ENCODE data around the gene SEC24C. TPM values are rescaled to one million over a fixed set of nuclear protein-coding genes. Genes with fewer than 3 reads are reported as not detected.
A peak's percentile ranks its signal among the peaks of the same experiment; 100 is the strongest.

The SEC24C gene
- total and polyA plus RNA-seq, 2 of the 4 experiments (the other 2 are of a cell fraction), result 74.2 to 88.9 TPM

DNA sequence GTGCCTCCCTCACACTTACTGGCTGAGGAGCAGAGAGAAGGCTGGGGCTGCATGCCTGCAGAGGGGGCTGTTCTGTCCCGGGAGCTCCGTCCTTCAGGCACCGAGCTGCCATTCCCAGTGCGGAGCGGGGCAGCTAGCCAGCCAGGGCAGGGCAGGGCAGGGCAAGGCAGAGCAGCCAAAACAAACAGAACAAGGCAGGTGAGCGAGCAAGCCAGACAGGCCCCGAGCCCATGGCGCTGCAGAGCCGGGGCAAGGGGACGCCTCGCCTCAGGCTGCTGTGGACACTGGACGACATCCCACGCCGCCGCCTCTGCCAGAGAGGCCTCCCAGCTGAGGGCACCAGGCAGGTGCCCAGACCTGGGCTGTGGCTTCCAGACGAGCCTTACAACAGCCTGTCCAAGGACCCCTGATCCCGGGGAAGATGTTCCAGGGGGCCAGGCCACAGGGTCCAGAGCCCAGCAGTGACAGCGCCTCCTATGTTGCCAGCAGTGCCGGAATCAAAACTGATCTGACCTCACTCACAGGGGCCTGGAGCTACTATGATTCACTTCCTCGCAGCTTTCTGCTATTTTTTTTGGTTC, 75.4 kb downstream of the SEC24C start:
- no peak overlapping the region for H3K9ac ChIP-seq (ENCODE audit: low read depth, low read length)
- ATAC-seq (ENCODE audit: low read depth) (no peak; the same call in 1 of the 2 replicates), DNase-seq (peak; percentile 23)
- H3K79me1 ChIP-seq (ENCODE audit: low read depth in 1 of 2, low read length in 2 of 2), result peaks cover 0 to 9% of the 10 kb centered on the region in 2 experiments; a peak in 1 of 4 replicates
- 0 out of 2 replicates have a peak overlapping the region, but pooled peaks have one; percentile 37 for H2AK5ac ChIP-seq (ENCODE audit: low read depth, low read length)
- no peak overlapping the region for H3K4me3 ChIP-seq (ENCODE audit: insufficient read depth, low read depth, low read length)
- H2BK120ac ChIP-seq (ENCODE audit: low read depth, low read length), result no peak overlapping the region; the same call in 1 of the 2 replicates
- H3K56ac ChIP-seq (ENCODE audit: extremely low read depth, insufficient read depth, low read length), result no peak overlapping the region
- H4K91ac ChIP-seq (ENCODE audit: insufficient read depth, low read depth, low read length), result no peak overlapping the region
- H2AK9ac ChIP-seq (replicated peaks; ENCODE audit: low read depth, low read length, poor library complexity), result peak overlapping the region; percentile 55
- H3K18ac ChIP-seq (ENCODE audit: low read depth, low read length), result no peak overlapping the region
- peak overlapping the region; percentile 23 for H2AFZ ChIP-seq (replicated peaks; ENCODE audit: low read length, poor library complexity)
- H3K4ac ChIP-seq (ENCODE audit: low read depth, low read length), result no peak overlapping the region
- ChIA-PET POLR2A (ENCODE audit: unreplicated experiment) (no interaction called here), CTCF (no interaction called here)
- H4K5ac ChIP-seq (ENCODE audit: low read depth, low read length), result no peak overlapping the region
- H3K9me1 ChIP-seq (ENCODE audit: insufficient read depth, low read length), result peaks cover 10% of the 10 kb centered on the region; the same call in 1 of the 2 replicates
- WGBS, 2 experiments (ENCODE audit: extremely low coverage in 2 of 2, insufficient read length in 1 of 2), result 86% methylated on average over 10 of the region's 20 CpGs; no CpG with 5 or more reads in 1 of the 2 experiments
- H3K4me2 ChIP-seq (ENCODE audit: low read depth, low read length), result no peak overlapping the region
- in situ Hi-C loops (cut with MboI; ENCODE audit: low sequenced_read_pairs), result no loop called here
- dilution Hi-C loops (cut with HindIII; ENCODE audit: low sequenced_read_pairs, unreplicated experiment), result no loop called here
- H2BK15ac ChIP-seq (ENCODE audit: low read depth, low read length), result no peak overlapping the region
- H2BK20ac ChIP-seq (ENCODE audit: low read depth, low read length), result no peak overlapping the region
- H3K23ac ChIP-seq (ENCODE audit: low read depth, low read length), result no peak overlapping the region
- intact Hi-C loops (cut with micrococcal nuclease), result no loop called here
- H3K27me3 ChIP-seq (ENCODE audit: control insufficient read depth, insufficient read depth, low read length), result no peaks in the 10 kb centered on the region
- TF ChIP-seq, protein P1, sequence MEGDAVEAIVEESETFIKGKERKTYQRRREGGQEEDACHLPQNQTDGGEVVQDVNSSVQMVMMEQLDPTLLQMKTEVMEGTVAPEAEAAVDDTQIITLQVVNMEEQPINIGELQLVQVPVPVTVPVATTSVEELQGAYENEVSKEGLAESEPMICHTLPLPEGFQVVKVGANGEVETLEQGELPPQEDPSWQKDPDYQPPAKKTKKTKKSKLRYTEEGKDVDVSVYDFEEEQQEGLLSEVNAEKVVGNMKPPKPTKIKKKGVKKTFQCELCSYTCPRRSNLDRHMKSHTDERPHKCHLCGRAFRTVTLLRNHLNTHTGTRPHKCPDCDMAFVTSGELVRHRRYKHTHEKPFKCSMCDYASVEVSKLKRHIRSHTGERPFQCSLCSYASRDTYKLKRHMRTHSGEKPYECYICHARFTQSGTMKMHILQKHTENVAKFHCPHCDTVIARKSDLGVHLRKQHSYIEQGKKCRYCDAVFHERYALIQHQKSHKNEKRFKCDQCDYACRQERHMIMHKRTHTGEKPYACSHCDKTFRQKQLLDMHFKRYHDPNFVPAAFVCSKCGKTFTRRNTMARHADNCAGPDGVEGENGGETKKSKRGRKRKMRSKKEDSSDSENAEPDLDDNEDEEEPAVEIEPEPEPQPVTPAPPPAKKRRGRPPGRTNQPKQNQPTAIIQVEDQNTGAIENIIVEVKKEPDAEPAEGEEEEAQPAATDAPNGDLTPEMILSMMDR (conservative IDR thresholded peaks at IDR 0.05; ENCODE audit: low read depth, low read length), result 0 out of 2 replicates have a peak, but pooled peaks have one; percentile 8
- TF ChIP-seq RAD21 (IDR thresholded peaks at IDR 0.05; ENCODE audit: low read length) (no peak), FOS (IDR thresholded peaks at IDR 0.05; ENCODE audit: low read depth, low read length) (no peak), RCOR1 (IDR thresholded peaks at IDR 0.05; ENCODE audit: insufficient replicate concordance, low read length) (no peak), NFE2L2 (IDR thresholded peaks at IDR 0.05; ENCODE audit: low read depth, low read length) (no peak), MXI1 (IDR thresholded peaks at IDR 0.05; ENCODE audit: borderline replicate concordance, low read depth, low read length) (no peak)
- TF ChIP-seq, protein P2, sequence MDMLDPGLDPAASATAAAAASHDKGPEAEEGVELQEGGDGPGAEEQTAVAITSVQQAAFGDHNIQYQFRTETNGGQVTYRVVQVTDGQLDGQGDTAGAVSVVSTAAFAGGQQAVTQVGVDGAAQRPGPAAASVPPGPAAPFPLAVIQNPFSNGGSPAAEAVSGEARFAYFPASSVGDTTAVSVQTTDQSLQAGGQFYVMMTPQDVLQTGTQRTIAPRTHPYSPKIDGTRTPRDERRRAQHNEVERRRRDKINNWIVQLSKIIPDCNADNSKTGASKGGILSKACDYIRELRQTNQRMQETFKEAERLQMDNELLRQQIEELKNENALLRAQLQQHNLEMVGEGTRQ (IDR thresholded peaks at IDR 0.05; ENCODE audit: low read depth, low read length), result no peak
- H4K8ac ChIP-seq (ENCODE audit: low read depth in 2 of 2, low read length in 2 of 2), result no peak overlapping the region
- peaks cover 25% of the 10 kb centered on the region for H3K36me3 ChIP-seq (ENCODE audit: control insufficient read depth, insufficient read depth, low read length)
- no peaks in the 10 kb centered on the region for H4K20me1 ChIP-seq (ENCODE audit: insufficient read depth, low read length)
- no TSS peak for BruUV-seq (replicated peaks)
- no peak overlapping the region for H3K27ac ChIP-seq (ENCODE audit: insufficient read depth, low read length)
- H3K9me3 ChIP-seq (ENCODE audit: control insufficient read depth, insufficient read depth, low read length), result no peaks in the 10 kb centered on the region
- no peak overlapping the region for H3K14ac ChIP-seq (replicated peaks; ENCODE audit: low read depth, low read length)
- H2BK5ac ChIP-seq (ENCODE audit: low read depth, low read length, poor library complexity, severe bottlenecking), result no peak overlapping the region
- H3K4me1 ChIP-seq (ENCODE audit: control insufficient read depth, insufficient read depth, low read length), result peaks cover 10% of the 10 kb centered on the region

All from IMR-90 (cell line).